CD4-positive, alpha-beta T cell treated with Interleukin-15 for 1 hour (primary cell): Measurements from ENCODE around the gene SUPT3H.
A peak's percentile ranks its signal among the peaks of the same experiment; 100 is the strongest.
"Not testable (repeated sequence)": the region's sequence is repeated elsewhere in the genome, so short reads cannot be mapped to it uniquely, and the experiment has no call there.

Experiments
- DNase-seq: peaks from one replicate; pipeline ENCODE4 v3.0.0-alpha.2; 2020

The SUPT3H gene

DNA sequence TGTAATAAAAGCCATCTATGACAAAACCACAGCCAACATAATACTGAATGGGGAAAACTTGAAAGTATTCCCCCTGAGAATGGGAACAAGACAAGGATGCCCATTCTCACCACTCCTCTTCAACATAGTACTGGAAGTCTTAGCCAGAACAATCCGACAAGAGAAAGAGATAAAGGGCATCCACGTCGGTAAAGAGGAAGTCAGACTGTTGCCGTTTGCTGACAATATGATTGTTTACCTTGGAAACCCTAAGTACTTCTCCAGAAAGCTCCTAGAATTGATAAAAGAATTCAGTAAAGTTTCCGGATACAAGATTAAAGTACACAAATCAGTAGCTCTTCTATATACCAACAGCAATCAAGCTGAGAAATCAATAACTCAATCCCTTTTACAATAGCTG lies 63.6 kb downstream of the SUPT3H start:
- no peak for DNase-seq

DNA sequence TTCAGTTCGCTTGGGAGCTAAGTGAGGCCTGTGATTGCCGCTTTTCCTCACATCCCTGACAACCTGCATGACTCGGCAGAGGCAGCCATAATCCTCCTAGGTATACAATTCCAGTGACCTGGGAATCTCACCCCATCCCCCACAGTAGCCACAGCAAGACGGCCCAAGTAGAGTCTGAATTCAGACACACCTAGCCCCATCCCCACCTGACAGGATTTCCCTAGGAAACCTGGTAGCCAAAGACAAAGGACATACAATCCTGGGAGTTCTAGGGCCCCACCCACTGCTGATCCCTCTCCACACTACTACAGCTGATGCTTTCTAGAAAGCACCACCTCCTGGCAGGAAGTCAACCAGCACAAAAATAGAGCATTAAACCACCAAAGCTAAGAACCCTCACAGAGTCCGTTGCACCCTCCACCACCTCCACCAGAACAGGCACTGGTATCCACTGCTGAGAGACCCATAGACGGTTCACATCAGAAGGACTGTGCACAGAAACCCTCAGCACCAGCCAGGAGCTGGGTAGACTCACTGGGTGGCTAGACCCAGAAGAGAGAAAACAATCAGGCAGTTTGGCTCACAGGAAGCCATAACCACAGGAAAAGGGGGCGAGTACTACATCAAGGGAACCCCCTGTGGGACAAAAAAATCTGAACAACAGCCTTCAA lies 67.5 kb downstream of the SUPT3H start:
- peak; percentile 46 for DNase-seq

DNA sequence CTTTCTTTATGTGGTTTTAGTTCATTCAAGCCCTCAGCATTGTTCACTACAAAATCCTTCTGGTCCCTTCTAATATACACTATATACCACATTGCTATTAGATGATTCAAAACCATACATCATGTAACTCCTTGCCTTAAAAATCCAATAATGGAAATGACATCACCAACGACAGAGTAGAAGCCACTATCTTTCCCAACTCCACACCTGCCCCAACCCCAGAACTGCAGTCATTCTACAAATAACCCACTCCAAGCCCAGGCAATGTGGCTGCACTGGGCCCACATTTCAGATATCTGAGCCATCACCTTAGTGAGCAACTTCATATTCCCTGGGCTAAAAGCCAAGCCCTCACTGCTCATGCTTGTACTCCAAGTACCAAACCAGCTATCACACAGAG lies 72.2 kb downstream of the SUPT3H start:
- DNase-seq, result no peak

DNA sequence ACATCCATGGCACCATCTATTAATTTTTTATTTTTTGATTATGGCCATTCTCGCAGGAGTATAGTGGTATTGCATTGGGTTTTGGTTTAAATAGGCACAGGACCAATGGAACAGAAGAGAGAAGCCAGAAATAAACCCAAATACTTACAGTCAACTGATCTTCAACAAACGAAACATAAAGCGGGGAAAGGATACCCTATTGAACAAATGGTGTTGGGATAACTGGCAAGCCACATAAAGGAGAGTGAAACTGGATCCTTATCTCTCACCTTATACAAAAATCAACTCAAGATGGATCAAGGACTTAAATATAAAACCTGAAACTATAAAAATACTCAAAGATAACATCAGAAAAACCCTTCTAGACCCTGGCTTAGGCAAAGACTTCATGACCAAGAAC lies 74.9 kb downstream of the SUPT3H start:
- no peak for DNase-seq

DNA sequence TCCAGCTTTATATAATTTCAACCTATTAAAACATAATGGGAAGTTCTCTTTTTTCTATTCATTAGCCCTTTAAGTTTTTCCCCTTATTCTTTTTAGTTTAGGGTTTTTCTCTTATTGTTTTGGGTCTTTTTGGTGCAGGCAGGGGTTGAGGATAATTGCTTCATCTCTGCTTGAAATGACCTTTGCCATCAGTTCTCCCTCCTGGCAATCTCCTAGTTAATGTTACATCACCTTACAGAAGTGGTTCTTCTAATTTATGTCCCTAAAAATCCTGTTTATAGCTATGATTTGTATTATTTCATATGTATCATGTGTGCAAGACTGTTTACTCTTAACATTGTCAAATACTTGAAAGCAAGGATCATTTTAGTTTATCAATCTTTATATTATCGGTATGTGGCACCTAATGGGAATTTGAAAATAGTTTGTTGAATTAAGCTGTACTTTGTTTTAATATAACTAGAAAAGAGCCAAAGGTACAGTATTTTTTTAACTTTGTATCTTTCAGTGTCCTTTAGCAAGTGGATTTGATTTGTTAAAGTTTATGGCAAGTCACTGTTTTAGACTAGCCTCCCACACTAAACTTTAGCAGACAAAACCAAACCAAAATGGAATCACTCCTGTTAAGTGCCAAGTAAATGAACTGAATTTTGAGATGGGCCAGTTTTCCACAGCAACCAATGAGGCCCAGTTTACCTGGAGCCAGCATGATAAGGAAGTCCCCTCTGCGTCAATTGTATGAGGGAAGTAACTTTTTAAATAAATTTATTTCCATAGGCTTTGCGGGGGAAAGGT lies 76.2 kb downstream of the SUPT3H start:
- no peak for DNase-seq

DNA sequence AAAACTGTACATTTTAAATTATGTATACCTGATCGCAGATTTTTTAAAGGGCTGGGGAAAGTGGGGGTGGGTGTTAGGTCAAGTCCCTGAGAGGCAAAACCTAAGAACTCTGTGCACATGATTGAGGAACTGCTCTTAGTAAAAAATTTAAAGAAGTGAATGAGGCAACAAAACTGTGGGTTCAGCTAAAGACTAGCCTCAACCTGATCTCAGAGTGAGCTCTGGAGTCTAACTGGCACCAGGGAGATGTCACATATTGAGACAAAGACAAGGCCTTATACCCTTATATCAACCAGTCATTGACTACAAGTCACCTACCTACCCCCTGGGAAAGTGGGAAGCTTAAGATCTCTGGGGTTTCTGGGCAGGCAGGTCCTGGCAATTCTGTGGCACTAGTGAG lies 77.0 kb downstream of the SUPT3H start:
- no peak for DNase-seq

DNA sequence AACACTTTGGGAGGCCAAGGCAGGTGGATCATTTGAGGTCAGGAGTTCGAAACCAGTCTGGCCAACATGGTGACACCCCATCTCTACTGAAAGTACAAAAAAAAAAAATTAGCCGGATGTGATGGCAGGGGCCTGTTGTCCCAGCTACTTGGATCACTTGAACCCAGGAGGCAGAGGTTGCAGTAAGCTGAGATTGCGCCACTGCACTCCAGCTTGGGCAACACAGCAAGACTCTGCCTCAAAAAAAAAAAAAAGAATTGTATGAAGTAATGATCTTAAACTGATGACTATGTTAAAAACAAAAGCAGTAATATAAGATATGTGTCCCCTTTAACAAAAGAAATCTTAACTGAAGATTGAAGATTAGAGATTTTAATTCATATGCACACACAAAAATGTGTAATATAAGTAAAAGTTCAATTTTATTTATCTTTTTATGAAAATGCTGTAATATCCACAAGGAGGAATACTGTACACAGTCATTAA lies 78.6 kb downstream of the SUPT3H start:
- DNase-seq, result no peak

DNA sequence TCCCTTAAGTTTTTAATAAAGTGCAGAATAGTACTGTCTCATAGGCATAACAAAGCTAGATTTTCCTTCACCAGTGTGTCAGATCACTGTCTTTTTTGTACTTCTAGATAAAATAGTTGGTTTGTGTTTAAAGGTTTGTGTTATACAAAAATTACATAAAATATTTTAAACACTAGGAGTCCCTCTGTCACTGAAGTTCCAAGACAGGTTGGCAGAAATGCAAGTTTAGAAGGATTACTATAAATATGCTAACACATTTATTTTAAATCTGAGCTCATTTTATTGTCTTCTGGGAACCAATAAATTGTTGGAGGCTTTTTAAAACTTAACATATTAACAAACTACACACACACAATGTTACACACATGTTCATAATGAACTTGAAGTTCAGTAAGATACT lies 80.4 kb downstream of the SUPT3H start:
- DNase-seq, result no peak

DNA sequence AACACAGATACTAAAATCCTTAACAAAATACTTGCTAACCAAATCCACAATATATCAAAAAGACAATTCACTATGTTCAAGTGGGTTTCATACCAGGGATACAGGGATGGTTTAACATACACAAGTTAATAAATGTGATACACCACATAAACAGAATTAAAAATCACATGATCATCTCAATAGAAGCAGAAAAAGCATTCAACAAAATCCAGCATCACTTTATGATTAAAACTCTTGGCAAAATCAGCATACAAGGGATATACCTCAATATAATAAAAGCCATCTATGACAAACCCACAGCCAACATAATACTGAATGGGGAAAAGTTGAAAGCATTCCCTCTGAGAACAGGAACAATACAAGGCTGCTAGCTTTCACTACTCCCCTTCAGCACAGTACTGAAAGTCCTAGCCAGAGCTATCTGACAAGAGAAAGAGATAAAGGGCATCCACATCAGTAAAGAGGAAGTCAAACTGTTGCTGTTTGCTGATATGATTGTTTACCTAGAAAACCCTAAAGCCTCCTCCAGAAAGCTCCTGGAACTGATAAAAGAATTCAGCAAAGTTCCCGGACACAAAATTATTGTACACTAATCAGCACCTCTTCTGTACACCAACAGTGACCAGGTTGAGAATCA lies 83.6 kb downstream of the SUPT3H start:
- DNase-seq, result not testable (repeated sequence)

DNA sequence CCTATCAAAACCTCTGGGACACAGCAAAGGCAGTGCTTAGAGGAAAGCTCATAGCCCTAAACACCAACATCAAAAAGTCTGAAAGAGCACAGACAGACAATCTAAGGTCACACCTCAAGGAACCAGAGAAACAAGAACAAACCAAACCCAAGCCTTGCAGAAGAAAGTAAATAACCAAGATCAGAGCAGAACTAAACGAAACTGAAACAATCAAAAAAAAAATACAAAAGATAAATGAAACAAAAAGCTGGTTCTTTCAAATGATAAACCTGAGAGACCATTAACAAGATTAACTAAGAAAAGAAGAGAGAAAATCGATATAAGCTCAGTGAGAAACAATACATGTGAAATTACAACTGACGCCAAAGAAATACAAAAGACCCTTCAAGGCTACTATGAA lies 84.4 kb downstream of the SUPT3H start:
- DNase-seq, result no peak

DNA sequence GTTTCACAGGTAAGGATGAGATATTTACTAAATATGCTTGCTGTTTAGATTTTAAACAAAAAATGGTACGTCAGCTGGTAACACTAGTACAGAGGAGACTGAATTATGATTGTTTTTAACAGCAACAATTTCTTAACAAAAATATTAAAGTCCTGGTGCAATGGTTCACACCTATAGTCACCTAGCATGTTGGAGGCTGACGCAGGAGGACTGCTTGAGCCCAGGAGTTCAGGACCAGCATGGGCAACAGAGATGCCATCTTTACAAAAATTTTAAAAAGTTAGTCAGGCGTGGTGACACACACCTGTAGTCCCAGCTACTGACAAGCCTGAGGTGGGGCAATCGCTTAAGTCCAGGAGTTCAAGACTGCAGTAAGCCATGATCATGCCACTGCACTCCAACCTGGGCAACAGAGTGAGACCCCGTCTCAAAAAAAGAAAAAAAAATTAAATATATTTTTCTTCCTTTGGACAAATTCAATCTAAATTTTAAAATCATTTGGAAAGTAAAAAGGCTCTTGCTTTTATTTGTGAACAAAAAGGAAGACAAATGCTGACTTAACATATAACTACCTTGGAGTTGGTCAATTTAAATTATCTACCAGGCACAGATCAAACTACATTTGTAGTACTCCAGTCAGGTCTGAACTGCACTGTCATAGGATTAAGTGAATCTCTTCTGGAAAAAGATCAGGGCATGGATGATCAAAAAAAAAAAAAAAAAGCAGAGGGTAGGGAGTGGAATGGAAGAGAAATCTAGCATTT lies 87.8 kb downstream of the SUPT3H start:
- no peak for DNase-seq

DNA sequence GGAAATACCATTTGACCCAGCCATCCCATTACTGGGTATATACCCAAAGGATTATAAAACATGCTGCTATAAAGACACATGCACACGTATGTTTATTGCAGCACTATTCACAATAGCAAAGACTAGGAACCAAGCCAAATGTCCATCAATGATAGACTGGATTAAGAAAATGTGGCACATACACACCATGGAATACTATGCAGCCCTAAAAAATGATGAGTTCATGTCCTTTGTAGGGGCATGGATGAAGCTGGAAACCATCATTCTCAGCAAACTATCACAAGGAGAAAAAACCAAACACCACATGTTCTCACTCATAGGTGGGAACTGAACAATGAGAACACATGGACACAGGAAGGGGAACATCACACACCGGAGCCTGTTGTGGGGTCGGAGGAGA lies 91.0 kb downstream of the SUPT3H start:
- not testable (repeated sequence) for DNase-seq

DNA sequence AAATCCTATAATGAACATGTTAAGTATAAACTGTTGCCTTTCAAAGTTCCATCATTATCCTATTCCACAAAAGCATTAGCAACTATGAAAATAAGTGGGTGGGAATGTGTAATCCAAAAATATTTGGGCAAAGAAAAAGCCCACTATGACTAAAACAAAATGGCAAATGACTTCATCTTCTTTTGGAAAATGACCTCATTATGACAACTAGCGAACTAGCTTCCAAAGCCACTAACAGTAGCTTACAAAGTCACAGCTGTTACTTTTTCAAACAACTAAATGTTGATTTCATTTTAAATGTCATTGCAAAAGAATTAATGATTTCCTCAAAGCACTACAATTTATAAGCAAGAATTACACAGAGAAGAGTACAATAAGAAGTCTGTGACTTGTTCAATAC lies 99.4 kb downstream of the SUPT3H start:
- DNase-seq, result no peak

DNA sequence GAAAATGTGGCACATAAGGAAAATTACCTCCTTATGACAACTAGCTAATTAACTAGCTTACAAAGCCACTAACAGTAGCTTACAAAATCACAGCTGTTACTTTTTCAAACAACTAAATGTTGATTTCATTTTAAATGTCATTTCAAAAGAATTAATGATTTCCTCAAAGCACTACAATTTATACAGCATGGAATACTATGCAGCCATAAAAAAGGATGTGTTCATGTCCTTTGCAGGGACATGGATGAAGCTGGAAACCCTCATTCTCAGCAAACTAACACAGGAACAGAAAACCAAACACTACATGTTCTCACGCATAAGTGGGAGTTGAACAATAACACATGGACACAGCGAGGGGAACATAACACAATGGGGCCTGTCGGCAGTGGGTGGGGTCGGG lies 100.0 kb downstream of the SUPT3H start:
- not testable (repeated sequence) for DNase-seq

DNA sequence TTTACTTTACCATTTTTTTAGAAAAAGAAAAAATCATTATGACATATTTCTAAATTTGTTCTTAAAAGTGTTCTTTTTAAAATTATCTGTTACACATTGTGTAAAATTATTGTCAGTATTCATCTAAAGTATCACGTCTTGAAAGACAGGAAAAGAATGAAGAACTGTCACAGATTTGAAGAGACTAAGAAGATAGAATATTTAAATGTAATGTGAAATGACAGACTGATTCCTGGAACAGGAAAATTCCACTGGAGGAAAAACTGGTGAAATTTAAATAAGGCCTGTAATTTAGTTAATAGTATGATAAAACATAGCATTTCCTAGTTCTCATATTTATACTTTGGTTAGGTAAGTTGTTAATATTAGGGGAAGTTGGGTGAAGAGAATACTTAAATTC lies 102.4 kb downstream of the SUPT3H start:
- DNase-seq, result no peak

DNA sequence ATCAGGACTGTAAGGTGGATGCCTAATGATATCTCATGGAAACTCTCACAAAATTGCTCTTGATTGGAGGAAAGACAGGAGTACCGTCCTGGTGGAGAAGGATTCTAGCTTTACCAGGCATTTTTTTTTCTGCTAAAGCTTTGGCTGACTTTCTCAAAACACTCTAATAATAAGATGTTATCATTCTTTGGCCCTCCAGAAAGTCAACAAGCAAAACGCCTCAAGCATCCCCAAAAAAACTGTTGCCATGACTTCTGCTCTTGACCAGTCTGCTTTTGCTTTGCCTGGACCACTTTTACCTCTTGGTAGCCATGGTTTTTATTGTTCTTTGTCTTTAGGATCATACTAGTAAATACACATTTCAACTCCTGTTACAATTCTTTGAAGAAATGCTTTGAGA lies 105.1 kb downstream of the SUPT3H start:
- DNase-seq, result no peak

DNA sequence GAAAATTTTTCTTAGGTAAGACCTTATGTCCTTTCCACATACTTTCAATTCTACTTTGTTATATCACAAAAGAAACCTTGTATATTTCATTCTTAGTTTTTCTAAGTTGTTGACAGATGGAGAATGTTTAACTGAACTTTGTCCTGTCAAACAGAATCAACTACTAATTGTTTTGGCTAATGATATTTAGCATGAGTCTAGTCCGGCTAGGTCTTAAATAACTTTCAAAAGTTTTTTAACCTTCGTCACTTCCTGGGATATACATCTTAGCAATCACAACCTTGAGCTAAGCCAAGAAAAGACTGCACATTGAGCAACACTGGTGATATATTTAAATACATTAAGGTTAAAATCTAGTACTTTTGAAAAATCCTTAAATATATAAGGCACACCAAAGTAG lies 112.5 kb downstream of the SUPT3H start:
- no peak for DNase-seq

DNA sequence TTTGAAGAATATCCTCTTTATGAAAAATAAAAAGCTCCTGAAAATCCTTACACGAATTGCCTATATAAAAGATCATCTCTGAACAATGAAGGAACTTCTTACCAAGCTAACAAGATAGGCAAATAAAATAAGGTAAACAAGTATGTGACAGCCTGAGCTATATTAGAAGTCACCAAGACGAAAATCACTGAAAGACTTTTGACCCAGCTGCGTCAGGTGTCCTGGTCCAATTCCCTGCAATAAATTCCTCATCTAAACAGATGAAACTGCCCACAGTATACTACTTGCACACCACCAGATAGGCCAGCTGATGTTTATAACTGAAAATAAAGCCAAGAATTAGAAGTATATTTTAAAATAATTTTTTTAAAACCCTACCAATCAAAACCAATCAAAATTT lies 117.0 kb downstream of the SUPT3H start:
- DNase-seq, result no peak

DNA sequence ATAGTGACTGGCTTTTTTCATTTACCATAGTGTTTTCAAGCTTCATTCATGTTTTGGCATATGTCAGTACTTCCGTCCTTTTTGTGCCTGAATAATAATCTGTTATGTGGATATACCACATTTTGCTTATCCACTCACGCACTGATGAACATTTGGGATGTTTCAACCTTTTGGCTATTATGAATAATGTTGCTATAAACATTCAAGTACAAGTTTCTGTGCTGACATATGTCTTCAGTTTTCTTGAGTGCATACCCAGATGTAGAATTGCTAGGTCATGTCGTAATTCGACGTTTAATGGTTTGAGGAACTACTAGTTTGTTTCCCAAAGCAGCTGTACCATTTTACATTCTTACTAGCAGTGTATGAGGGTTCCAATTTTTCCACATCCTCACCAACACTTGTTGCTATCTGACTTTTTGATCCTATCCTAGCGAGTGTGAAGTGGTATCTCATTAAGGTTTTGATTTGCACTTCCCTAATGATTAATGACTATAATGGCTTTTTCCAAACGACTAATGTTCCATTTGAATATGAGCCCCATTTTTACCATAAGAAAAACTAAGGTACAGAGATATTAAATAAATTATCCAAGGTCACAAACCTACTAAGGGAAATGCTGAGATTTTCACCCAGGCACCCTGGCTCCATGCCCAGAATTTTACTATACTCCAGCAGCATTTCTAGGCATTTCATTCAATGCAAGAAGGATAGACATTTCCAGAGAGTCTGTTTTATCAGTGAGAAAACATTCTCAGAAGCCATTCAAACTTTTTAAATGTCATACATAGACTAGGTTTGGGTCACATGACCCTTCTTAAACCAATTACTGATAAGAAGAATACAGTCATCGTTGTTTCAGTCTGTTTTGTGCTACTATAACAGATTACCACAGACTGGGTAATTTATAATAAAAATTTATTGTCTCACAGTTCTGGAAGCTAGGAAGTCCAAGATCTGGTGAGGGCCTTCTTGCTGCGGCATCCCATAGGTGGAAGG lies 120.7 kb downstream of the SUPT3H start:
- no peak for DNase-seq

DNA sequence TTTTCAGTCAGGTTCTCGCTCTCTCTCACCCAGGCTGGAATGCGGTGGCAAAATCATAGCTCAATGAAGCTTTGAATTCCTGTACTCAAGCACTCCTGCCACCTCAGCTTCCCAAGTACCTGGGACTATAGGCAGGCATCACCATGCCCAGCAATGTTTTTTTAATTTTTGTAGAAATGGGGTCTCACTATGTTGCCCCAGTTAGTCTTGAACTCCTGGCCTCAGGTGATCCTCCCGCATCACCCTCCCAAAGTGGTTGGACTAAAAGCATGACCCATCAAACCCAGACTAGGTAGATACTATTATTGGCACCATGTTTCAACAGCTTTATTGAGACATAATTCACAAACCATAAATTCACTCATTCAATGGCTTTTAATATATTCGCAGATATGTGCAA lies 122.3 kb downstream of the SUPT3H start:
- DNase-seq, result no peak

DNA sequence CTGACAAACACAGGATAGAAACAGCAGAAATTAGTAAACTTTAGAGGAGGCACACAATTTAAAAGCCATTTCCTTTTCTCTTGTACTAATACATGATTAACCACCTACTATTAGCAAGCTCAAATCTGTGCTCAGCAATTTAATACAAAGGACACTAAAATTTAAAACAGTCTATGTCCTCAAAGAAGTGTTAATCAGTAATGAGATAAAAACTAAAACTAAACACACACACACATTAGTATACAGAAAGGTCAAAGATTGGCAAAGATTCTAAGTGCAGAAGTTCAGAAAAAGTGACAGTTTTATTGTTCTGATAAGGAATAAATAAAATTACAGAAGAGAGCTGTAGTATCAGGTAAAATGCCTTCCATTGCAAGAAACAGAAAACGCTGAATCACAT lies 123.5 kb downstream of the SUPT3H start:
- DNase-seq, result no peak

DNA sequence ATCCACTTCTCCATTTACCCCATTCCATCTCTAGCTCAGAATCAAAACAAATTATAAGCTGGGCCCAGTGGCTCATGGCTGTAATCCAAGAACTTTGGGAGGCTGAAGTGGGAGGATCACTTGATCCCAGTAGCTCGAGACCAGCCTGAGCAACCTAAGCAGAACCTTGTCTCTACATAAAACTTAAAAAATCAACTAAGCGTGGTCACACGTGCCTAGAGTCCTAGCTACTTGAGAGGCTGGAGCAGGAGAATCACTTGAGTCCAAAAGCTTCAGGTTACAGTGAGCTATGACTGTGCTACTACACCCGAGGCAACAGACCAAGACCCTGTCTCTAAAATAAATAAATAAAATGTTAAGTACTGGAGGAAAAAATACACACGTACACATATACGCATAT lies 124.3 kb downstream of the SUPT3H start:
- no peak for DNase-seq
